ENCODE measurements around the gene SLC51A.

SLC51A gene

DNA sequence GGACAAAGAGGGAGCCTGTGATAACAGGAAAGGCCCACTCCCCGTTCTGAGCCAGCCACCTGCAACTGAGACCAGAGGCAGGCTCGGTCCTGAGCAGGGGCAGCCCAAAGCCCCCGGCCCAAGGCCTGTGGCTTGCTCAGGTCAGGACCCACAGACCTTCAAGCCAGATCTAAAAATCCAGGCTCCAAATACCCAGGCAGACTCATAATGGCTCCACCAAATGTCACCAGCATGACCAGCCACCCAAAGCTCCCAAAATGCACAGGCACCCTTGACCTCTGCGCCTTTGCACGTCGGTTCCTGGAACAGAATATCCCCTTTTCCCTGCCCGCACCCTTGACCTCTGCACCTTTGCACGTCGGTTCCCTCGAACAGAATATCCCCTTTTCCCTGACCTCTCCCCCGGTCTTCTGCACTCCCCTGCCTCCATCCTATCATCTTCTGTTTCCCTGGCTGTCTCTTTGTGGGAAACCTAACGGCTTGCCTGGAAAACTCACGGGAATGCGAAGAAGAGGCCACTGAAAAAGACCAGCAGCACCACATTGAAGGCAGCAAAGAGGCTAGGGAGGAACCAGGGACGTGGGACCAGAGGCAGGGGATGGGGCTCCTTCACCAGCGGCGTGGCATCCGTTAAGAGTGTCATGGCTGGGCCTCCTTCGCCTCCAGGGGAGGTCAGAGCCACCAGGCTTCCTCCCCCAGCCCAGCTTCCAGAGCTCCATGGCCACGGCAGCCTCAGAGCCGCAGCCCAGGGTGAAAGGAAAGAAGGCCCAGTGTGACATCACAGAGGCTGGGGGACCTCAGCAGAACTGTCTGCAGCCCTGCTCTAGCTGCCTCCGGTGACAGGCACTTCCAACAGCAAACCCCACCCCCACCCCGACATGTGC, 5.4 kb upstream of the SLC51A start, which contains the start of gene ZDHHC19:
TSS of gene ZDHHC19 (minus strand) at position 728 of the 884 bp plus-strand sequence. CDS start at position 643, 85 bp downstream.
- Histone ChIP-seq H3K4me3 (replicated peaks; ENCODE audit: insufficient read depth, low read length) (no peak within 1 kb of the TSS), H3K27ac (replicated peaks) (no peak within 1 kb of the TSS), H3K27me3 (ENCODE audit: insufficient read depth, poor library complexity, severe bottlenecking) (no peaks in the 10 kb centered on the region)
- no peak for TF ChIP-seq POLR2AphosphoS5 (IDR thresholded peaks at IDR 0.05; ENCODE audit: low read depth)
- TF ChIP-seq, protein P1, sequence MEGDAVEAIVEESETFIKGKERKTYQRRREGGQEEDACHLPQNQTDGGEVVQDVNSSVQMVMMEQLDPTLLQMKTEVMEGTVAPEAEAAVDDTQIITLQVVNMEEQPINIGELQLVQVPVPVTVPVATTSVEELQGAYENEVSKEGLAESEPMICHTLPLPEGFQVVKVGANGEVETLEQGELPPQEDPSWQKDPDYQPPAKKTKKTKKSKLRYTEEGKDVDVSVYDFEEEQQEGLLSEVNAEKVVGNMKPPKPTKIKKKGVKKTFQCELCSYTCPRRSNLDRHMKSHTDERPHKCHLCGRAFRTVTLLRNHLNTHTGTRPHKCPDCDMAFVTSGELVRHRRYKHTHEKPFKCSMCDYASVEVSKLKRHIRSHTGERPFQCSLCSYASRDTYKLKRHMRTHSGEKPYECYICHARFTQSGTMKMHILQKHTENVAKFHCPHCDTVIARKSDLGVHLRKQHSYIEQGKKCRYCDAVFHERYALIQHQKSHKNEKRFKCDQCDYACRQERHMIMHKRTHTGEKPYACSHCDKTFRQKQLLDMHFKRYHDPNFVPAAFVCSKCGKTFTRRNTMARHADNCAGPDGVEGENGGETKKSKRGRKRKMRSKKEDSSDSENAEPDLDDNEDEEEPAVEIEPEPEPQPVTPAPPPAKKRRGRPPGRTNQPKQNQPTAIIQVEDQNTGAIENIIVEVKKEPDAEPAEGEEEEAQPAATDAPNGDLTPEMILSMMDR (IDR thresholded peaks at IDR 0.05; ENCODE audit: insufficient read depth, low read length): no peak
- TF ChIP-seq, protein P2, sequence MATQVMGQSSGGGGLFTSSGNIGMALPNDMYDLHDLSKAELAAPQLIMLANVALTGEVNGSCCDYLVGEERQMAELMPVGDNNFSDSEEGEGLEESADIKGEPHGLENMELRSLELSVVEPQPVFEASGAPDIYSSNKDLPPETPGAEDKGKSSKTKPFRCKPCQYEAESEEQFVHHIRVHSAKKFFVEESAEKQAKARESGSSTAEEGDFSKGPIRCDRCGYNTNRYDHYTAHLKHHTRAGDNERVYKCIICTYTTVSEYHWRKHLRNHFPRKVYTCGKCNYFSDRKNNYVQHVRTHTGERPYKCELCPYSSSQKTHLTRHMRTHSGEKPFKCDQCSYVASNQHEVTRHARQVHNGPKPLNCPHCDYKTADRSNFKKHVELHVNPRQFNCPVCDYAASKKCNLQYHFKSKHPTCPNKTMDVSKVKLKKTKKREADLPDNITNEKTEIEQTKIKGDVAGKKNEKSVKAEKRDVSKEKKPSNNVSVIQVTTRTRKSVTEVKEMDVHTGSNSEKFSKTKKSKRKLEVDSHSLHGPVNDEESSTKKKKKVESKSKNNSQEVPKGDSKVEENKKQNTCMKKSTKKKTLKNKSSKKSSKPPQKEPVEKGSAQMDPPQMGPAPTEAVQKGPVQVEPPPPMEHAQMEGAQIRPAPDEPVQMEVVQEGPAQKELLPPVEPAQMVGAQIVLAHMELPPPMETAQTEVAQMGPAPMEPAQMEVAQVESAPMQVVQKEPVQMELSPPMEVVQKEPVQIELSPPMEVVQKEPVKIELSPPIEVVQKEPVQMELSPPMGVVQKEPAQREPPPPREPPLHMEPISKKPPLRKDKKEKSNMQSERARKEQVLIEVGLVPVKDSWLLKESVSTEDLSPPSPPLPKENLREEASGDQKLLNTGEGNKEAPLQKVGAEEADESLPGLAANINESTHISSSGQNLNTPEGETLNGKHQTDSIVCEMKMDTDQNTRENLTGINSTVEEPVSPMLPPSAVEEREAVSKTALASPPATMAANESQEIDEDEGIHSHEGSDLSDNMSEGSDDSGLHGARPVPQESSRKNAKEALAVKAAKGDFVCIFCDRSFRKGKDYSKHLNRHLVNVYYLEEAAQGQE (IDR thresholded peaks at IDR 0.05; ENCODE audit: insufficient replicate concordance, low read depth): no peak
- no peak for TF ChIP-seq SPI1 (IDR thresholded peaks at IDR 0.05; ENCODE audit: borderline replicate concordance, low read depth)
- TF ChIP-seq GABPA (IDR thresholded peaks at IDR 0.05; ENCODE audit: low read depth): no peak
- no peak for DNase-seq (ENCODE audit: low read depth in 1 of 2, low spot score in 1 of 2)

DNA sequence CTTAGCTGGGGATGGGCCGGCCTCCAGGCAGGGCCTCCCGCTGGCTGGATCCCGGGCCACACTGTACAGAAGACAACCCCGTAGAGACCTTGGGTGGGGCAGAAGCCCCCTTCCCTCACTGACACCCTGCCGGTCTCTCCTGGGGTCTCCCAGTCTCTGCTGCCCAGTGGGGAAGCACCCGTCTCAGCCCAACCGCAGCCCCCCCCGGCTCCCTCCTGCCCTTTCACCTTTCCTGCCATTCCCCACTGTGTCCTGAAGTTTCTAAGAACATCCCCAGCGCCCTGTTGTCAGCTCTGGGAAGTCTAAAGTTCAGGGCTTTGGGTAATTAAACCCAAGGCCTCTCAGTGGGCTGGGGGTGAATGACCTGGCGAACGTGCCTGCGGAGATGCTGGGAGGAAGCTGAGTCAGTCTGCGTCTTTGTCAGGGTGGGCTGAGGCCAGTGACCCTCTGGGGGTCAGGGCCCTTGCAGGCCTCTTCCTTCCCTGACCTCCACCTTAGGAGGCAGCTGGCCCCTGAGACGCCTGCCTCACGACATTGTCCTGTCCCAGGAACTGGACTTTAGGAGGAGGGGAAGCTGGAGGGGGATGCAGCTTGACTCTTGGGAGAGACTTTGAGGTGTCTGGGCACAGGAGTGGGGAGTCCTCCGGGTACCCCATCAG, 1.4 kb upstream of the SLC51A start:
- TF ChIP-seq SPI1 (IDR thresholded peaks at IDR 0.05; ENCODE audit: borderline replicate concordance, low read depth): no peak
- TF ChIP-seq GABPA (IDR thresholded peaks at IDR 0.05; ENCODE audit: low read depth): no peak
- TF ChIP-seq POLR2AphosphoS5 (IDR thresholded peaks at IDR 0.05; ENCODE audit: low read depth): no peak
- TF ChIP-seq, protein P2 (IDR thresholded peaks at IDR 0.05; ENCODE audit: insufficient replicate concordance, low read depth): no peak
- TF ChIP-seq, protein P1 (IDR thresholded peaks at IDR 0.05; ENCODE audit: insufficient read depth, low read length): no peak
- Histone ChIP-seq H3K27ac (replicated peaks) (no peak overlapping the region), H3K4me3 (replicated peaks; ENCODE audit: insufficient read depth, low read length) (no peak overlapping the region), H3K27me3 (ENCODE audit: insufficient read depth, poor library complexity, severe bottlenecking) (no peaks in the 10 kb centered on the region)
- no peak for DNase-seq (ENCODE audit: low read depth in 1 of 2, low spot score in 1 of 2)

DNA sequence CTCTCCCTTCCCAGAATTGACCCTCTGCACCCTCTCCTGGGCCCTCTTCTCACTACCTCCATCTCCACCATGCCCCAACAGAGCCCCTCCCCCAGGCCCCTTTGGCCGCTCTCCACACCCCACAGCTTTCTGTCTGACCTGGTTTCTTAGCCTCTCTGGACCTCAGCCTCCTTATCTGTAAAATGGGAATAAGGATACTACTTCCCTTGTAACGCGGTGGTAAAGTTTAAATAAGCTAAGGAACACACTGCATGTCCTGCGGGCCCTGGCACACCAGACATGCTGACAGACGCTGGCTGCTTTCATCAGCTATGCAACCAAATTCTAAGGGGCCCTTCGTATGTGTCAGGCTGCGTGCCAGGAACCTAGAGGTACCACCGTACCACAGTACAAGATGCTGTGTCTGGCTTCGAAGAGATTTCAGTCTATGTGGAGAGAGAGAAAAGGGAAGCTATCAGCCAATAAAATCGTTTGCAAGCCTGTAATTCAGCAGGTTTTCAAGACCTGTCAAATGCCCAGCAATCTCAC, 777 bp upstream of the SLC51A start:
- TF ChIP-seq, protein P1 (IDR thresholded peaks at IDR 0.05; ENCODE audit: insufficient read depth, low read length): no peak
- no peak for TF ChIP-seq POLR2AphosphoS5 (IDR thresholded peaks at IDR 0.05; ENCODE audit: low read depth)
- no peak for TF ChIP-seq SPI1 (IDR thresholded peaks at IDR 0.05; ENCODE audit: borderline replicate concordance, low read depth)
- no peak for TF ChIP-seq GABPA (IDR thresholded peaks at IDR 0.05; ENCODE audit: low read depth)
- TF ChIP-seq, protein P2 (IDR thresholded peaks at IDR 0.05; ENCODE audit: insufficient replicate concordance, low read depth): no peak
- H3K27me3 ChIP-seq (ENCODE audit: insufficient read depth, poor library complexity, severe bottlenecking): no peaks in the 10 kb centered on the region
- H3K27ac ChIP-seq (replicated peaks): no peak overlapping the region
- H3K4me3 ChIP-seq (replicated peaks; ENCODE audit: insufficient read depth, low read length): no peak overlapping the region
- no peak for DNase-seq (ENCODE audit: low read depth in 1 of 2, low spot score in 1 of 2)
